ENCODE measurements around the gene IP6K1.
"Not testable (repeated sequence)": the region's sequence is repeated elsewhere in the genome, so short reads cannot be mapped to it uniquely, and the experiment has no call there.

Gene IP6K1

DNA sequence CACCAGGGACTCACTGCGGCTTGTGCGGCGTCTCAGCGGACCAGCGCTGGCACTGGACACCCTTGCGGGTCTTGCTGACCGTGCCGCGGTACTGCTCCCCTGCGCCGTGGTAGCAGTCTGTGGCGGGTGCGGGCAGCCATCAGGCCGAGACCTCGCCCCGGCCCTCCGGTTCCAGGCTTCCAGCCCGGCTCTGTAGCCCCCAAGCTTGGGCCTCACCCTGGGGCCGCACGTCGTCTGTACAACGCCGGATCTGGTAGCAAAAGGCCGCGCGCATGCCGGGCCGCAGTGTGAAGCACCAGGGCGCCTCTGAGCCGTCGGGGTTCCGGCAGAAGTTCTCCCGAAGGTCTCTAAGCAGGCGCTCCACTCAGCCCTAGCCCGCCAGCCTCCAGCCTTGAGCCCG, 100.5 kb downstream of the IP6K1 start:
- not testable (repeated sequence) for DNase-seq

DNA sequence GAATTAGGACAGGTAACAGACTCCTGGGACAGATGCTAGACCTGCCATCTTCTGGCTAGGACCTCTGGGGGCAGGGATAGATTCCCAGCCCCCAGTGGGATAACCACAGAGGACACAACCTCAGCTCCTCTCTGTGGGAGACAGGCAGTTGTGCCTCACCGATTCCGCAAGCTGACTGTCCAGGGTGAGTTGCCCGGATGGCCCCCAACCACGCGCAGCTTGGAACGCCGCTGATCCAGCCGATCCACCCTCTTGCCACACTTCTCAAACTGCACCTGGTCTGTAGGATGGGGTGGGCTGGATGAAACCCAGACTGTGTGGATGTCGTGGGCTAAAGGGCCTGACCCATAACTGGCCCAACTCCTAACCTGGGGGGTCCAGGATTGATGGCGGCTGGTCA, 101.2 kb downstream of the IP6K1 start:
- not testable (repeated sequence) for DNase-seq

DNA sequence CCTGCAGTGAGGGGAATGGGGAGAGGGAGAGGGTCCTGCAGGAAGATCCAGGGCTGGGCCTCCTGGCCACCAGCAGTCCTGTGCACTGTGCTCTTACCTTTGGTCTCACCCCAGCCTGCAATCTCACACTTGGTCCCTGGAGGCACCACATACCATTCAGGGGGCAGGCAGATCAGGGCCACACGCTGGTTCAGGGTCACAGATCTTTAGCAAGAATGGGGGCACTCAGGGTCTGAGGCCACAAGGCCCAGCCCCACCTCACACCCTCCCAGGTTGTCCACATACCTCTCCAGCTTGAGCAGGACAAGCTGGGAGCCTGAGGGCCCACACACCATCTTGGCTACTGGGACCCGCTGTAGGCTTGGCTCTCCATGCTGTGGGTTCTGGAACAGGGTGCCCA, 101.9 kb downstream of the IP6K1 start:
- not testable (repeated sequence) for DNase-seq

DNA sequence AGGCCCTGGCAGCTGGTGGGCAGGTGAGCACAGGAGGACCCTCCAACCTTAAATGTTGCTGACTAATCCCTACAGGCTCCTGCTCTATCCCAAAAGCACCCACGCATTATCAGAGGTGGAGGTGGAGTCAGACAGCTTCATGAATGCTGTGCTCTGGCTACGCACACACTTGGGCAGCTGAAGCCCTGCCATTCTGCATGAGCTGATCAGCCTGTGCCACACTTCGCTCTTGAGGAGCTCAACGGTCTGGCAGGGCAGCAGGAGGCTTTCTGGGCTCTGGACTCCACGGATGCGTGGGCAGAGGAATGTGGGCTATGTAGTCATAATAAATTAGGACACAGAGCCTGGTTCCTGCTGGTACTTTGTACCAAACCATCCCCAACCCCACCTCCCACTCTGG, 103.2 kb downstream of the IP6K1 start:
- DNase-seq = no peak

DNA sequence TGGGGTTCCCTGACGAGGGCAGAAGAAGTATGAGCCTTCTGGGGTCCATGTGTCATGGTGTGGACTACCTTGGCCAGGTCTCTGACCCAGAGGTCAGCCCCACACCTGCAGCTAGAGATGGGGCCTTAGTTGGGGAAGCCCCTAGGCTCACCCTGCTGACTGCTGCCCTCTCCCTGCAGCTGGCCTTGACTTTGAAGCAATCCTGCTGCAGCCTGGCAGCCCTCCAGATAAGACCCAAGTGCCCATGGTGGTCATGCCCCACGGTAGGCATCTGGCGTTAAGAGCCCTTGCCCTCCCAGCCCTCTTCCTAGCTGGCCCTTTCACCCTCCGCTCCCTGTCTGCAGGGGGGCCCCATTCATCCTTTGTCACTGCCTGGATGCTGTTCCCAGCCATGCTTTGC, 104.8 kb downstream of the IP6K1 start:
- no peak for DNase-seq

DNA sequence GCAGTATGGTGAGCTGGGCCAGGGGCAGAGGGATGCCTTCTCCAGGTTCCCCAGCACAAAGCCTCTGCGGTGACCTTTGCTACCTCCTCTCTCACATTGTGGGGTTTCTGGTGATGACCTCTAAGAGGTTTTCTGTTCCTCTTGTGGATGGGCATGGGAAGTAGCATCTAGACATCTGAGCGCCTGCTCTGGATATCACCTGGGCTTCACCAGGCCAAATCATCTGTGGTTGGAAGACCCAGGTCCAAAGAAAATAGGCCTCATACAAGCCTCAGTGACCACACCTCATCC, 105.2 kb downstream of the IP6K1 start:
- DNase-seq = no peak

DNA sequence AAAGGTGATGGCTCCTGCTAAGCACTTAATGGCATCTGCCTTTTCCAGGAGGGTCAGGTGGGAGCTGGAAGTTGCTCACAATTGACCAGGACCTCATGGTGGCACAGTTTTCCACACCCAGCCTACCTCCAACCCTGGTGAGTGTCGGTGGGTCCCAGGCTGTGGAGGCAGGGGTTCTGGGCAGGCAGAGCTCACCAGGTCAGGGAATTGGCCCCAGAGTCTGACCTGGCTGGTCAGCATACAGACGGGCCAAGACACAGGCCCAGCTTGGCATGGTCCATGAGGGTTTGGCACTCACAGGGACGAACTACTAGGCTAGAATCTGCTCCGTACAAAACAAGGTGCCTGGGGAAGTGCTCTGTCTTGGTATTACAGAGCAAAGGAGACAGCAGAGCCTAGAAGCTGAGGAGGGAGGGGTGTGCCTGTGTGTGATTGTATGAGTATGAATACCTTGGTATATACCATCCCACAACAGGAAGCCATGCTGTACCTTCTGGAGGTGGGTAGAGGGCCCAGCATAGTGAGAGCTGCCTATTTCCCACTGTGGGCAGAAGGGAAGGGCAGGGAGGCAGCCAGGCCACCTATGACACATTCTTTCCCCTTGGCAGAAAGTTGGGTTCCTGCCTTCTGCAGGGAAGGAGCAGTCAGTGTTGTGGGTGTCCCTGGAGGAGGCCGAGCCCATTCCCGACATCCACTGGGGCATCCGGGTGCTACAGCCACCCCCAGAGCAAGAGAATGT, 105.7 kb downstream of the IP6K1 start:
- DNase-seq = no peak

DNA sequence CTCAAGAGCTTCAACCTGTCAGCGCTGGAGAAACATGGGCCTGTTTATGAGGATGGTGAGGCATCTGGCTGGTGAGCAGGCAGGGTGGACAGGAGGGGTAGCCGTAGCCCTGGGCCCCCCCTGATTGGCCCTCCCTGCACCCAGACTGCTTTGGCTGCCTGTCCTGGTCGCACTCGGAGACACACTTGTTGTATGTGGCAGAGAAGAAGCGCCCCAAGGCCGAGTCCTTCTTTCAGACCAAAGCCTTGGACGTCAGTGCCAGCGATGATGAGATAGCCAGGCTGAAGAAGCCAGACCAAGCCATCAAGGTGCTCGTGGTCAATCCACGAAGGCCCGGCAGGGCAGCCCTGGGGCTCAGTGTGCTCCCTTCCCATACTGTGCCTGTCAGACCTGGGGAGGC, 110.4 kb downstream of the IP6K1 start:
- no peak for DNase-seq

DNA sequence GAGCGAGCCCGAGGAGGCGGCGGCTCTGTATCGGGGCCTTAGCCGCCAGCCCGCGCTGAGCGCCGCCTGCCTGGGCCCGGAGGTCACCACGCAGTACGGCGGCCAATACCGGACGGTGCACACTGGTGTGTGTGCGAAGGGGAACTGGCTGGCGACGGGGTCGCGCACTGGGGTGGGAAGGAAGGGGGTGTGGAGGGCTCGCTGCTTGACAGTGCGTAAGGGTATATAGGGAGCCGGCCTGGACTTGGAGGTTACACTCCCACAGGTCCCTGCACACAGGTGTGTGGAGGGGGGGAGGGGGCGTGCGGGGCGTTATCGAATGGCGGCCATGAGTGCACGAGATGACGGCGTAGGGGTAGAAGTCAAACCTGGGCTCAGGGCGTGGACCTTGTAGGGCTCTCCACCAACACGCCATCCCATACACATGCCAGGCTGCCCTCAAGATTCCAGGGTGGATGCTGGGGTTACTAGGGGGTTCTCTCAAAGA, 111.8 kb downstream of the IP6K1 start:
- peak in 1 of 2 donors; percentile 17 for DNase-seq

All from CD4-positive, alpha-beta T cell treated with Interleukin-4 for 1 hour (primary cell).